ENCODE results near the gene VPS54. TPM values are rescaled to one million over a fixed set of nuclear protein-coding genes. Genes with fewer than 3 reads are reported as not detected.
"Not testable (repeated sequence)": the region's sequence is repeated elsewhere in the genome, so short reads cannot be mapped to it uniquely, and the experiment has no call there.

The VPS54 gene
- total RNA-seq, 1 experiment from 2014 or later = 27.8 TPM

GRCh38 chr2:63872571-63873328, 146.5 kb downstream of the VPS54 start:
- no peak for DNase-seq (ENCODE audit: low read depth)

- DNase-seq (ENCODE audit: low read depth) = no peak
These were observed 147.4 kb downstream of the VPS54 start for GRCh38 chr2:63871864-63872263.

- DNase-seq (ENCODE audit: low read depth) = no peak
These were observed 148.5 kb downstream of the VPS54 start for GRCh38 chr2:63870679-63871078.

GRCh38 chr2:63866009-63866709, 153.1 kb downstream of the VPS54 start:
- DNase-seq (ENCODE audit: low read depth) = no peak

DNA sequence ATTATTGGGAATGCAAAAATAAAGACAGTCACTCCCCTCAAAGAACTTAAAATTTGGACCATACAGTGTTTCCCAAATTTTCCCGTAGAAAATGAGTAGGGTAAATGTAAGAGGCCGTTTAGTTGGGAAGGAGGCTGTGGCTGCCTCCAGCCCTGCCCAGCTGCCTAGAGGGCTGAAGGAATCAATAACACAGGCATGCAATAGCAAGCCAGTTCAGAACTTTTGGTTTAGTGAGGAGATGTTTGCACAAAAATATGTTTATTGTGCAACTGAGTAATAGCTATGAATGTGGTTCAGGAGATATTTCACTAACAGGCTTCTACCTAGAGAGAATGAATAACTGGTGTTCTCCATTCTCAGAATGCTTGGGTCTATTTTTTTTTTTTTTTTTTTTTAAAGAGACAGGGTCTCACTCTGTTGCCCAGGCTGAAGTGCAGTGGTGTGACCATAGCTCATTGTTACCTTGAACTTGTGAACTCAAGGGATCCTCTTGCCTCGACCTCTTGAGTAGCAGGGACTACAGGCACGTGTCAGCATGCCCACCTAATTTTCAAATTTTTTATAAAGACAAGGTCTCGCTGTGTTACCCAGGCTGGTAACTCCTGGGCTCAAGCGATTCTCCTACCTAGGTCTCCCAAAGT, 153.9 kb downstream of the VPS54 start:
- DNase-seq (ENCODE audit: low read depth) = no peak

DNA sequence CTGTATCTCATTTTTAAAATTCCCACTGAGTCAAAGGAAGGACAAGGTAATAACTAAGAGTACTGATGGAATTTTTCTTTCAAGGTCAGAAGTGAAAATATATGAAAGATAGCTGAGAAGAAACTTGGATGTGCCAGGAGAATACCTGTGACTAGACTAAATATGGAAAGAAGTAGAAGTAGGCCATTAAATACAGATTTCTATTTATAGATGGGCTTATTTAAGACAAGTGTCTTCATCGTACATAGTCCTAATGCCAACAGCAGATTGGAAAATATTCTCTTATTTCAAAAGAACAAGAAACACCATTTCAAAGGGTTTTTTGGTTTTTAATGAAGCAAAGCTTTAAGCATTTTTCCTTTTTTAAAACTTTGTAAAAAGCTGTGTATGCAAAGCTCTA, 155.5 kb downstream of the VPS54 start:
- DNase-seq (ENCODE audit: low read depth) = no peak

DNA sequence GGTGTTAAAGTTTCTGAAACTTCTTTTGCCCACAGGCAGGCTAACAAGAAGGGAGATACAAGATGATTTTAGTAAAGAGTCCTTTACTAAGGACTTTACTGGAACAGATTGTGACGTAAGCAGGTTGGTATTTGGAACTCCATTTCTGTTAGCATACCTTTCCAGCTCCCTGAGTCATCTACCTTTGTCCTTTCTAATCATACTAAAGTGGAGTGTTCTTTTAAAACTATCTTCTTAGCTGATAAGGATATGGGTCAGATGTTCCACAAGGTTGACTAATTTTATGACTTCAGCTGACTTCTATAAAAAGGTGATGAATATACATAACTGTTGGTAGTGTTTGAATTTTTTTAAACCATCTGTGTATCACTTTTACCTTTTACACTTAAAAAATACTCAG, 156.4 kb downstream of the VPS54 start:
- DNase-seq (ENCODE audit: low read depth) = no peak

GRCh38 chr2:63861220-63861822, 157.9 kb downstream of the VPS54 start:
- DNase-seq (ENCODE audit: low read depth) = peak; percentile 59

DNA sequence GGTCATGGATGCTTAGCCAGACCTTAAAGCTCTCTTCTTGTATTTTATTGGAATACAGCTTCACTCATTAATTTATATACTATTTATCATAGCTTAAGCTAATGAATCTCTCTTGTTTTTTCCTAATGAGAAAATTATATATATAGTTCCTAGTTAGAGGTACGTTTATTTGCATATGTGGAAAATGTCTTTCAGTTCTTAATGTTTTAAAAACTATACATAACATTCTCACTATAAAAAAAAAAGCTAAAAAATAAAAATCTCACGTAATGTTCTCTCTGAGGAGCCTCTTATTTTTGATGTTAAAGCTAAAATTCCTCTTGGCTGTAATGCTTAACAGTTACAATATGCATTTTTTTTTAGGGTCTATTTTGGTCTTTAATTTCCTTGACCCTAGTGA, 160.9 kb downstream of the VPS54 start:
- DNase-seq (ENCODE audit: low read depth) = no peak

GRCh38 chr2:63856303-63856603, 163.0 kb downstream of the VPS54 start:
- no peak for DNase-seq (ENCODE audit: low read depth)

- no peak for DNase-seq (ENCODE audit: low read depth)
These were observed 163.6 kb downstream of the VPS54 start for GRCh38 chr2:63855418-63856302.

DNA sequence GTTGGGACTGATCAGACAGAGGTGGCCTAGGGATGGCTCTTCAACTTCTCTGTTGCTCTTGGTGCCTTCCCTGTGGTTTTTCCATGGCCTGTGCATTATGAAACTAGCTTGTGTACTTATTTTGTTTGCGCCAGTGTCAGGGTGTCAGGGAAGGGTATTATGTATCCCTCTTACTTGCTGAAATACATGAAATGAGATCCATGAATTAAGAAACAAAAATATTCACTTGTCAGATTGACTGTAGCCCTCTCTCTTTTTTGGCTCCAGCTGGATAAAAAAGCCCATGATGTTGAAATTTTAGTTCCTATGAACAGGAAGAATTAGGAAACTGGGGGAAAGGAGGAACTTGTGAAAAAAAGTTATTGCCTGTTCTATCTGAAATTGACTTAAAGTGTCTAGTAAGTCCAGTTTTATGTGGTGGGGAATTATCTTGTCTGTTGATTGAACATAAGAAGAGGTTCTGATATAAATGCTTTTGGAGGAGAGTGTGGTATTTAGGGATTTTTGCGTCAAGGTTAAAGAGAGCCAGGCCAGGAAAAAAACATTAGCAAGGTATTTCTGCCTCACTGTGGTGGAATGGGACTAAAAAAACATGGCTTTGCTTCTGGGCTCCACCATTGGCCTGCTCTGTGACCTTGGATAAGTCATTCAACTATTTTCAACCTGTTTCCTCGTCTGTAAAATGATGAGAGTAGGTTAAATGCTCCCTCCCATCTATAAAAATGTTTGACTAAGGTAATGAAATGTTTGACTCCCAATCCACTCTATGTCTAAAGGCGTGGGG, 165.5 kb downstream of the VPS54 start:
- DNase-seq (ENCODE audit: low read depth) = no peak

DNA sequence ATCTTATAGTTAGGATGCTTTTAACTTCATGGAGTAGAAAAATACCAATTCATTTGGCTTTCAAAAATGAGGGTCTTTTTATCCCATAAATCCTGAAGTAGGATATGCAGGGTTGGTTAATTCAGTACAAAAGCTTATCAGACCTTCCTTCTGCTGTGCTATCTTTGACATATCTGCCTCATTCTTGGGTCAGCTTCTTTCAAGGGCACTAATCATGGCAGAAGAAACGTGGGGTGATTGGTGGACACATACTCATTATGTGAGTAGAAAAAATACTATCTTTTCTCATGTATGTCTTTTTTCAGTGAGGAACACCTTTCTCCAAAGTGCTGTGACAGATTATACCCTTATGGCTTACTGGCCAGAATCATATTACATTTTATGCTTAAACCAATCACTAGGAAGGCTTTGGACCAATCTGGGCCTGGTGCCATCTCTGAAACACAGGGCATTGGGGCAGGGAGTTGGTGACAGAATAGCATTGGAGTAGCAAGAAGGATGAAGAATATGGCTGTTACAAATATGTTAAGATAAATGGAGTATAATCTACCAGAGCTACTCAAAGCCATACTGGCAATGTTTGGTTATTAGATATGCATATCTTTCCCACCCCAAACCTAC, 167.4 kb downstream of the VPS54 start:
- DNase-seq (ENCODE audit: low read depth) = no peak

GRCh38 chr2:63850649-63851048, 168.6 kb downstream of the VPS54 start:
- DNase-seq (ENCODE audit: low read depth) = no peak

DNA sequence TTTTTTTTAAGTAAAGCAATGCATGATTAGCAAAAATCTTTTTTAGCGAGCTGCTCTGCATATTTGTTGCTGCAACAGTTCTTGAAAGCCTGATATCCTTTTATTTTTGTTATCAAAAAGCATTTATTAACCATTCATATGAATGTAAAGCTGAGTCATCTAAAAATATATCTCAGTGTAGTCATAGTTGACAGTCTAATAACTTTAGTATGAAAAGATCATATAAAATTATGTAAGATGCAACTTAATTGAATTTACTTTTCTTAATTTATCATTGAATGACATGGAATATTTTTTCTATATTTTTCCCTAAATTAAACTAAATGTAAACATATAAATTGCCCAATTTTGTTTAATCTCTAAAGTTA, 169.0 kb downstream of the VPS54 start:
- no peak for DNase-seq (ENCODE audit: low read depth)

DNA sequence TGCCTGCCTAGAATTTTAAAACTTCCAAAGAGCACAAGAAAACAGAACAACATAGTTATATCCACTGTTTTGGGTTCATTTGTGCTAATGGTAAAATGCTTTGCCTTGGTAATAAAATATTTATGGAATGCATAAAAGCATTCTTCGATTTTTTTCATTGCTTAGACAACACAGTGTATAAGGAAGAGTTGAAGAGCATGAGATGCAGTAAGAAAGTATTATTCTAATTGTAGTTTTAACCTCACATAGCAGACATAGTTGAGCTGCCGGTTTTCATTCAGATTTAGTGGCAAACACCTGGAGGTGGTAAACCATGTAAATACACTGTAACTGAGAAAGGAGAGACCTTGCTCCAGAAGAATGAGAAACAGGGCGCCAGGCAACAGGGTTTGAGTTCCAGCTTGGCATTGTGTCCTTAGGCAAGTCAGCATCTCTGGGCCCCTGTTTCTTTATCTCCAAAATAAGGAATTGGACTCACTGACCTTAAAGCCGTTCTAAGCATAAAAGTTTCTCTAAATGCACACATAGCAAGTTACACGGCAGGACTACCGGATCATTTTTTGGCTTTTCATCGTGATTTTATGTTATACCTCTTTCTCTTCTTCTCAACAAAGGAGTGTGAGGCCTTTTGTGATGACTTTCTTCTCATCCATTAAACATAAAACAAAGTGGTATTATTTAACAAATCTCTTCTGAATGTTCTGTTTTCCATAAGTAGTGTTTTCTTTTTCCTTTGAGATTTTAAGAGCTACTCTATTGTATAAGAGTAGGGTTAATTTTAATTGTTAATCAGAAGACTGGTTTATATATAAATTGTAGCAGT, 169.6 kb downstream of the VPS54 start:
- no peak for DNase-seq (ENCODE audit: low read depth)

DNA sequence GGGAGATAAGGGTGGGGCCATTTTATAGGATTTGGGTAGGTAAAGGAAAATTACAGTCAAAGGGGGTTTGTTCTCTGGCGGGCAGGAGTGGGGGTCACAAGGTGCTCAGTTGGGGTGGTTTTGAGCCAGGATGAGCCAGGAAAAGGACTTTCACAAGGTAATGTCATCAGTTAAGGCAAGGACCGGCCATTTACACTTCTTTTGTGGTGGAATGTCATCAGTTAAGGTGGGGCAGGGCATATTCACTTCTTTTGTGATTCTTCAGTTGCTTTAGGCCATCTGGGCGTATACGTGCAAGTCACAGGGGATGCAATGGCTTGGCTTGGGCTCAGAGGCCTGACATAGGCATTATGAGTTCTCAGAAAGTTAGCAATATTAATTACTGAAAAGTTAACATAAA, 171.7 kb downstream of the VPS54 start:
- DNase-seq (ENCODE audit: low read depth) = not testable (repeated sequence)

- no peak for DNase-seq (ENCODE audit: low read depth)
These were observed 172.7 kb downstream of the VPS54 start for GRCh38 chr2:63846487-63846886.

GRCh38 chr2:63845866-63846265, 173.4 kb downstream of the VPS54 start:
- DNase-seq (ENCODE audit: low read depth) = no peak

DNA sequence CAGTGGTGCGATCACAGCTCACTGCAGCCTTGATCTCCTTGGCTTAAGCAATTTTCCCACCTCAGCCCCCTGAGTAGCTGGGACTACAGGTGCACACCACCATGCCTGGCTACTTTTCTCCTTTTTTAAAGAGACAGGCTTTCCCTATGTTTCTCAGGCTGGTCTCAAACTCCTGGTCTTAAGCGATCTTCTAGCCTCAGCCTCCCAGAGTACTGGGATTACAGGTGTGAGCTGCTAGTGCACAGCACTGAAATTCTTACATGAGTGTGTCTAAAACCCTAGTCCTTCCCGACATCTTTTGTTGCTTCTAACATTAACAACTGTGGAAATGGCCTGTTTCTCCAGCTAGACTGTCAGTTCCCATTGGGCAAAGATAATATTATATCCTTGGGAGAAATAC, 174.6 kb downstream of the VPS54 start:
- no peak for DNase-seq (ENCODE audit: low read depth)
